NT2/D1 (cell line): Measurements from ENCODE around the gene PHACTR4.
"Not testable (repeated sequence)": the region's sequence is repeated elsewhere in the genome, so short reads cannot be mapped to it uniquely, and the experiment has no call there.

Source experiments
- DNase-seq: peaks from one replicate; pipeline ENCODE4 v3.0.0-alpha.2; 2011; ENCODE audit warnings: low read depth, low spot score
- H3K27me3 ChIP-seq: 2 replicates; pipeline ENCODE4 v1.6.0; 2011; ENCODE audit warnings: mild to moderate bottlenecking; ENCODE audit not compliant: insufficient read length, insufficient read depth
- H3K36me3 ChIP-seq: 2 replicates; pipeline ENCODE4 v1.6.1; 2011; ENCODE audit warnings: mild to moderate bottlenecking, low read length, mixed read lengths; ENCODE audit not compliant: insufficient read depth, insufficient read length
- H3K4me1 ChIP-seq: 2 replicates; pipeline ENCODE4 v1.5.1; 2011; ENCODE audit not compliant: insufficient read depth, insufficient read length
- H3K4me3 ChIP-seq: 2 replicates; pipeline ENCODE4 v1.5.1; 2011; ENCODE audit warnings: low read depth; ENCODE audit not compliant: insufficient read length
- H3K9ac ChIP-seq: 2 replicates; pipeline ENCODE4 v1.6.0; 2011; ENCODE audit warnings: low read depth; ENCODE audit not compliant: insufficient read length
- H3K9me3 ChIP-seq: 2 replicates; pipeline ENCODE4 v1.5.1; 2011; ENCODE audit warnings: mild to moderate bottlenecking, low read length; ENCODE audit not compliant: insufficient read depth
- SUZ12 ChIP-seq: IDR thresholded peaks from 2 replicates; pipeline ENCODE4 v1.6.1; 2011; ENCODE audit not compliant: insufficient read length, insufficient read depth; ENCODE audit errors: extremely low read depth
- YY1 ChIP-seq: IDR thresholded peaks from 2 replicates; pipeline ENCODE4 v1.6.1; 2011; ENCODE audit not compliant: insufficient read length, insufficient read depth
- ZNF274 ChIP-seq: IDR thresholded peaks from 2 replicates; pipeline ENCODE4 v1.6.1; 2011; ENCODE audit warnings: mild to moderate bottlenecking, low read depth, low read length

PHACTR4 gene

GRCh38 chr1:28521502-28522164 is 152.1 kb downstream of the PHACTR4 start:
- no peaks in the 10 kb centered on the region for H3K9me3 ChIP-seq
- H3K9ac ChIP-seq, result peak overlapping the region; percentile 37
- peaks cover 55% of the 10 kb centered on the region for H3K36me3 ChIP-seq
- DNase-seq, result no peak
- H3K4me3 ChIP-seq, result no peak overlapping the region
- no peaks in the 10 kb centered on the region for H3K27me3 ChIP-seq
- TF ChIP-seq YY1, result no peak
- TF ChIP-seq ZNF274, result no peak
- no peak for TF ChIP-seq SUZ12
- peaks cover 27% of the 10 kb centered on the region for H3K4me1 ChIP-seq

GRCh38 chr1:28522537-28522936 is 153.0 kb downstream of the PHACTR4 start:
- peaks cover 27% of the 10 kb centered on the region for H3K4me1 ChIP-seq
- not testable (repeated sequence) for H3K9me3 ChIP-seq, H3K27me3 ChIP-seq, H3K9ac ChIP-seq, H3K4me3 ChIP-seq, DNase-seq
- H3K36me3 ChIP-seq, result peaks cover 62% of the 10 kb centered on the region

- peaks cover 72% of the 10 kb centered on the region for H3K36me3 ChIP-seq
- H3K27me3 ChIP-seq, DNase-seq, H3K9ac ChIP-seq, H3K9me3 ChIP-seq, H3K4me3 ChIP-seq: not testable (repeated sequence)
- H3K4me1 ChIP-seq, result peaks cover 23% of the 10 kb centered on the region
Measured at GRCh38 chr1:28525002-28525642, 155.6 kb downstream of the PHACTR4 start.

GRCh38 chr1:28526886-28527285 is 157.3 kb downstream of the PHACTR4 start:
- Histone ChIP-seq H3K4me1 (peaks cover 12% of the 10 kb centered on the region), H3K4me3 (no peak overlapping the region), H3K36me3 (peaks cover 76% of the 10 kb centered on the region), H3K9me3 (no peaks in the 10 kb centered on the region), H3K27me3 (no peaks in the 10 kb centered on the region), H3K9ac (no peak overlapping the region)
- DNase-seq, result no peak
- TF ChIP-seq ZNF274, result no peak
- no peak for TF ChIP-seq YY1
- TF ChIP-seq SUZ12, result no peak

- Histone ChIP-seq H3K4me3 (no peak overlapping the region), H3K9ac (no peak overlapping the region), H3K36me3 (peaks cover 68% of the 10 kb centered on the region), H3K27me3 (no peaks in the 10 kb centered on the region), H3K9me3 (no peaks in the 10 kb centered on the region), H3K4me1 (peaks cover 3% of the 10 kb centered on the region)
- TF ChIP-seq SUZ12 (no peak), YY1 (no peak), ZNF274 (no peak)
- DNase-seq, result no peak
Measured at GRCh38 chr1:28530456-28530855, 160.9 kb downstream of the PHACTR4 start.

- no peaks in the 10 kb centered on the region for H3K4me1 ChIP-seq
- TF ChIP-seq ZNF274 (no peak), YY1 (no peak), SUZ12 (no peak)
- H3K27me3 ChIP-seq, result no peaks in the 10 kb centered on the region
- H3K9me3 ChIP-seq, result no peaks in the 10 kb centered on the region
- no peak overlapping the region for H3K9ac ChIP-seq
- peaks cover 81% of the 10 kb centered on the region for H3K36me3 ChIP-seq
- H3K4me3 ChIP-seq, result no peak overlapping the region
- DNase-seq, result no peak
Measured at GRCh38 chr1:28534671-28535070, 165.1 kb downstream of the PHACTR4 start.

- H3K4me3 ChIP-seq, result no peak overlapping the region
- DNase-seq, result no peak
- TF ChIP-seq ZNF274 (no peak), SUZ12 (no peak), YY1 (no peak)
- peaks cover 76% of the 10 kb centered on the region for H3K36me3 ChIP-seq
- no peaks in the 10 kb centered on the region for H3K27me3 ChIP-seq
- H3K9ac ChIP-seq, result no peak overlapping the region
- H3K4me1 ChIP-seq, result no peaks in the 10 kb centered on the region
- H3K9me3 ChIP-seq, result no peaks in the 10 kb centered on the region
Measured at GRCh38 chr1:28535180-28535579, 165.6 kb downstream of the PHACTR4 start.
